ENCODE measurements around the gene MXRA7.
"Not testable (repeated sequence)": the region's sequence is repeated elsewhere in the genome, so short reads cannot be mapped to it uniquely, and the experiment has no call there.

Gene MXRA7

DNA sequence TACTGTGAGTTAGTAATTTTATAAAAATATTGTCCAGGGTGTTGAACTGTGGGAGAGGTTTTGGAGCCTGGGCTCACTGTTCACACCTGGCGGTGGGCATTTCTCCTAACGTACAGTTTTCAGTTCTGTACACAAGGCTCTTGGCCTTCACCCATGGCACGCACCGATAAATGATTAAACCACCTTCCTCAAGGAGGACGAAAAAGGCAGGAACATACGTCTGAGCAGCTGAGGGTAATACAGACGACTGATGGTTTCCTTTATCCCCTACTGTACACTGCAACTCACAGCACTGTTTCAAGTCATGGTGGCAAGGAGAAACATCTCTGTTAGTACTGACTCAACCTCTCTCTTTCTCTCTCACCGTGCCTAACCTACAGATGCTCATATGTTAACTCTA is 65.8 kb downstream of the MXRA7 start:
- Histone ChIP-seq H3K4me3 (ENCODE audit: low read length) (no peak overlapping the region), H3K4me2 (ENCODE audit: low read length) (no peak overlapping the region), H3K9ac (ENCODE audit: low read depth, low read length) (no peak overlapping the region), H3K27me3 (ENCODE audit: control insufficient read depth, insufficient read depth, low read length) (peaks cover 54% of the 10 kb centered on the region), H3K4me1 (ENCODE audit: control insufficient read depth, insufficient read depth, low read length) (no peaks in the 10 kb centered on the region), H3K9me3 (replicated peaks; ENCODE audit: low read length) (no peaks in the 10 kb centered on the region), H3K36me3 (ENCODE audit: insufficient read depth, low read length) (no peaks in the 10 kb centered on the region)

DNA sequence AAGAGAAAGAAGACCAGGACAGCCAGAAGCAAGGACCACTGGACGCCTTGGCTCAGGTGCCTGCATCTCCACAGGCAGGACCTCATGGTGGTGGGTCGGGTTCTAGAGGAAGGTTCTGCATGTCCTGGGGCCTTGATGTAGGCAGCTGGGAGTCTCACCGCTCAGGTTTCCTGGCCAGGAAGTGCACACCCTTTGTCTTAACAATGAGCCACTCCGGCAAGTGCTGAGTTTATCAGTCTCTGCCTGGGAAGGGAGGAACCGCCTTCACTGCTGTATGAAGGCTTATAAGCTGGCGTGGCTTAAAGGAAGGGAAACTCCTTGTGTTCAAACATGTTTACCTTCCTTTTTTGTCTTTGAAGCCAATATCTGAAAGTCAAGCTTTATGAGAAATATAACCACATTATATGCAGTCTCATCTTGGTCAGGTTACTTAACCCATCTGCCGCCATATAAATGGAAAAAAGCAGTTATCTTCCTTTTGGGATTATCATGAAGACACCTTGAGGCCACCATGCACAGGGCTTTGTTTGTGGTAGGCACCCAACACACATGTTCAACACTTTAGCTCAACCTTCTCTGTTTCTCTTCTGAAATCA is 67.1 kb downstream of the MXRA7 start, which contains the start of gene ST6GALNAC1:
TSS of gene ST6GALNAC1 (minus strand) at position 205 of the 596 bp plus-strand sequence. CDS start at position 86, 119 bp downstream.
- H3K27me3 ChIP-seq (ENCODE audit: control insufficient read depth, insufficient read depth, low read length), result peaks cover 52% of the 10 kb centered on the region
- no peaks in the 10 kb centered on the region for H3K9me3 ChIP-seq (replicated peaks; ENCODE audit: low read length)
- H3K4me3 ChIP-seq (ENCODE audit: low read length), result no peak within 1 kb of the TSS
- no peaks in the 10 kb centered on the region for H3K36me3 ChIP-seq (ENCODE audit: insufficient read depth, low read length)
- H3K4me2 ChIP-seq (ENCODE audit: low read length), result no peak within 1 kb of the TSS
- H3K9ac ChIP-seq (ENCODE audit: low read depth, low read length), result no peak within 1 kb of the TSS
- H3K4me1 ChIP-seq (ENCODE audit: control insufficient read depth, insufficient read depth, low read length), result no peaks in the 10 kb centered on the region

- no peaks in the 10 kb centered on the region for H3K36me3 ChIP-seq (ENCODE audit: insufficient read depth, low read length)
- no peak overlapping the region for H3K9ac ChIP-seq (ENCODE audit: low read depth, low read length)
- H3K9me3 ChIP-seq (replicated peaks; ENCODE audit: low read length), result no peaks in the 10 kb centered on the region
- no peak overlapping the region for H3K4me2 ChIP-seq (ENCODE audit: low read length)
- H3K4me1 ChIP-seq (ENCODE audit: control insufficient read depth, insufficient read depth, low read length), result no peaks in the 10 kb centered on the region
- peaks cover 51% of the 10 kb centered on the region for H3K27me3 ChIP-seq (ENCODE audit: control insufficient read depth, insufficient read depth, low read length)
- H3K4me3 ChIP-seq (ENCODE audit: low read length), result no peak overlapping the region
These were observed 67.8 kb downstream of the MXRA7 start for GRCh38 chr17:76642994-76643393.

DNA sequence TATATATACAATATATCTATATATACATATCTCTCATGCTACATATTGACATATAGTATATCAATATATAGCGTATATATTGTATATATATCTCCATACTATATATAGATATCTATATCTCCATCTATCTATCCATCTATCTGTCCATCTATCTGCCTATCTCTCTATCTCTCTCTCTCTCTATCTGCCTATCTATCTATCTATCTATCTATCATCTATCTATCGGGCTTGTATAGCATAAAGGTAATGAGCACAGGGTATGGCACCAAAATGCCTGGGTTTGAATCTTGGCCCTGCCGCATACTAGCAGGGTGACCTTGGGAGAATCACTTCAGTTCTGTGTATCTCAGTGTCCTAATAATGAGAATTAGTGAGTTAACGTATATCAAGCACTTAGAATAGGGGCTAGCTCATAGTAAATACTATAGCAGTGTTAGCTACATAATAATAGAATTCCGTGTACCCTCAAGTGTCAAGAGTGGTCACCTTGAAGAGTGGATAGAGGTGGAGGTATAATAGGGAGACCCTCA is 68.7 kb downstream of the MXRA7 start:
- no peaks in the 10 kb centered on the region for H3K4me1 ChIP-seq (ENCODE audit: control insufficient read depth, insufficient read depth, low read length)
- H3K9ac ChIP-seq (ENCODE audit: low read depth, low read length), result no peak overlapping the region
- H3K9me3 ChIP-seq (replicated peaks; ENCODE audit: low read length), result no peaks in the 10 kb centered on the region
- no peaks in the 10 kb centered on the region for H3K36me3 ChIP-seq (ENCODE audit: insufficient read depth, low read length)
- H3K27me3 ChIP-seq (ENCODE audit: control insufficient read depth, insufficient read depth, low read length), result peaks cover 55% of the 10 kb centered on the region
- H3K4me3 ChIP-seq (ENCODE audit: low read length), result no peak overlapping the region
- no peak overlapping the region for H3K4me2 ChIP-seq (ENCODE audit: low read length)

GRCh38 chr17:76641501-76641900 is 69.3 kb downstream of the MXRA7 start:
- Histone ChIP-seq H3K4me2 (ENCODE audit: low read length) (no peak overlapping the region), H3K36me3 (ENCODE audit: insufficient read depth, low read length) (no peaks in the 10 kb centered on the region), H3K9ac (ENCODE audit: low read depth, low read length) (no peak overlapping the region), H3K9me3 (replicated peaks; ENCODE audit: low read length) (no peaks in the 10 kb centered on the region), H3K4me1 (ENCODE audit: control insufficient read depth, insufficient read depth, low read length) (no peaks in the 10 kb centered on the region), H3K27me3 (ENCODE audit: control insufficient read depth, insufficient read depth, low read length) (peaks cover 52% of the 10 kb centered on the region), H3K4me3 (ENCODE audit: low read length) (no peak overlapping the region)

GRCh38 chr17:76640550-76641380 is 70.0 kb downstream of the MXRA7 start:
- H3K9ac ChIP-seq (ENCODE audit: low read depth, low read length), result no peak overlapping the region
- H3K4me1 ChIP-seq (ENCODE audit: control insufficient read depth, insufficient read depth, low read length), result no peaks in the 10 kb centered on the region

DNA sequence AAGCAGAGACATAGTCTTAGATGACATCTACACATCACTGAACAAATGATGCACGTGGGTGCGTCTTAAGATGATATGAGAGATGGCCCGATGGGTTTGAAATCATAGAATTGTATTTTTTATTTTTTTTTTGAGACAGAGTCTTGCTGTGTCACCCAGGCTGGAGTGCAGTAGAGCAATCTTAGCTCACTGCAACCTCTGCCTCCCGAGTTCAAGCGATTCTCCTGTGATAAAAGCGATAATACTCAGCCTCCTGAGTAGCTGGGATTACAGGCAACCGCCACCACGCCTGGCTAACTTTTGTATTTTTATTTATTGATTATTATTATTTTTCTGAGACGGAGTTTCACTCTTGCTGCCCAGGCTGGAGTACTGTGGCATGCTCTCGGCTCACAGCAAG is 72.5 kb downstream of the MXRA7 start:
- H3K9me3 ChIP-seq (replicated peaks; ENCODE audit: low read length), result no peaks in the 10 kb centered on the region
- H3K9ac ChIP-seq (ENCODE audit: low read depth, low read length), result no peak overlapping the region
- no peak overlapping the region for H3K4me2 ChIP-seq (ENCODE audit: low read length)
- H3K27me3 ChIP-seq (ENCODE audit: control insufficient read depth, insufficient read depth, low read length), result peaks cover 29% of the 10 kb centered on the region
- H3K36me3 ChIP-seq (ENCODE audit: insufficient read depth, low read length), result no peaks in the 10 kb centered on the region
- peaks cover 8% of the 10 kb centered on the region for H3K4me1 ChIP-seq (ENCODE audit: control insufficient read depth, insufficient read depth, low read length)
- no peak overlapping the region for H3K4me3 ChIP-seq (ENCODE audit: low read length)

More at GRCh38 chr17:76640550-76641380, 70.0 kb downstream of the MXRA7 start:
- Histone ChIP-seq H3K4me3 (ENCODE audit: low read length) (no peak overlapping the region), H3K36me3 (ENCODE audit: insufficient read depth, low read length) (no peaks in the 10 kb centered on the region), H3K9me3 (replicated peaks; ENCODE audit: low read length) (no peaks in the 10 kb centered on the region), H3K4me2 (ENCODE audit: low read length) (no peak overlapping the region), H3K27me3 (ENCODE audit: control insufficient read depth, insufficient read depth, low read length) (peaks cover 48% of the 10 kb centered on the region)

- not testable (repeated sequence) for H3K4me3 ChIP-seq (ENCODE audit: low read length); H3K9ac ChIP-seq (ENCODE audit: low read depth, low read length); H3K4me2 ChIP-seq (ENCODE audit: low read length); H3K9me3 ChIP-seq (replicated peaks; ENCODE audit: low read length); H3K36me3 ChIP-seq (ENCODE audit: insufficient read depth, low read length)
- H3K4me1 ChIP-seq (ENCODE audit: control insufficient read depth, insufficient read depth, low read length), result peaks cover 12% of the 10 kb centered on the region
- H3K27me3 ChIP-seq (ENCODE audit: control insufficient read depth, insufficient read depth, low read length), result peaks cover 19% of the 10 kb centered on the region
These were observed 74.1 kb downstream of the MXRA7 start for GRCh38 chr17:76636486-76637206.

DNA sequence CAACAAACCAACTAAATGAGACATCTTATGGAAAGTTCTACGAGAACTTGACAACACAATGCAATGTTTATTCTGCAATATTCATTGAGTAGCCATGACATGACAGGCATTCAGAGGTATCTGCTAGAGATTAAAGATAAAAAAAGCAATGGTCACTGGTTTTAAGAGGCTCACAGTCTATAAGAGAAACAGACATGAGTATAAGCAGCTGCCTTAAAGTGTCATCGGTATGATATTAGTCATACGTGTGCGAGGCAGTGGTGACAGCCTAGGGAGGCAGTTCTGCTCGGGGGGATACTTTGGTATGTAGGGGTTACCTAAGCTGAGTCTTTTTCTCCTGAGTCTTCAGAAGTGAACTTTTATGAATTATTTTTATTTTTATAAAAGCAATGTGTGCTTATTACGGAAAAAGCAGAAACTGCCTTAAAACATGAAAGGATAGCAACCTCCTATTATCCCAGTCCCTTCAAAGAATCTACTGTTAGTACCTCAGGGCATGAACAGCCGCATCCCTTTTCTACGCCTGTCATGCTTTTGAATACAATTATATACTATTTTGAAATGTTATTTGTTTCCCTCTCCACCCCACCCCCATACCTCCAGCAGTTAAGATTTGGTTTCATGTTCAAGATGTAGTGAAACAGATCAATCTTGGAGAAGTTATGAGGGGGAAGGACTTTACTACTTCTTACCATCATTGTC is 75.0 kb downstream of the MXRA7 start:
- Histone ChIP-seq H3K36me3 (ENCODE audit: insufficient read depth, low read length) (no peaks in the 10 kb centered on the region), H3K4me1 (ENCODE audit: control insufficient read depth, insufficient read depth, low read length) (peaks cover 12% of the 10 kb centered on the region), H3K4me3 (ENCODE audit: low read length) (no peak overlapping the region), H3K9me3 (replicated peaks; ENCODE audit: low read length) (no peaks in the 10 kb centered on the region), H3K9ac (ENCODE audit: low read depth, low read length) (no peak overlapping the region), H3K27me3 (ENCODE audit: control insufficient read depth, insufficient read depth, low read length) (peaks cover 16% of the 10 kb centered on the region), H3K4me2 (ENCODE audit: low read length) (no peak overlapping the region)

GRCh38 chr17:76635039-76635438 is 75.7 kb downstream of the MXRA7 start:
- Histone ChIP-seq H3K9ac (ENCODE audit: low read depth, low read length) (no peak overlapping the region), H3K4me2 (ENCODE audit: low read length) (no peak overlapping the region), H3K36me3 (ENCODE audit: insufficient read depth, low read length) (no peaks in the 10 kb centered on the region), H3K4me1 (ENCODE audit: control insufficient read depth, insufficient read depth, low read length) (peaks cover 12% of the 10 kb centered on the region), H3K4me3 (ENCODE audit: low read length) (no peak overlapping the region), H3K27me3 (ENCODE audit: control insufficient read depth, insufficient read depth, low read length) (peaks cover 12% of the 10 kb centered on the region), H3K9me3 (replicated peaks; ENCODE audit: low read length) (no peaks in the 10 kb centered on the region)
